ENCODE results near the gene FAT1.

- TF ChIP-seq CTCF (conservative IDR thresholded peaks at IDR 0.05; ENCODE audit: low read depth, low read length) = no peak
- no peak for TF ChIP-seq EZH2 (IDR thresholded peaks at IDR 0.05; ENCODE audit: low read length, unreplicated experiment)
- TF ChIP-seq EZH2phosphoT487 (IDR thresholded peaks at IDR 0.05; ENCODE audit: borderline replicate concordance, low read length) = no peak
These were observed 29.8 kb downstream of the FAT1 start for GRCh38 chr4:186693894-186694293.

Measured in PC-3 (cell line).